ENCODE results near the gene DNAJC17. TPM values are rescaled to one million over a fixed set of nuclear protein-coding genes. Genes with fewer than 3 reads are reported as not detected.

Gene DNAJC17
- total RNA-seq, 1 donor from 2014 or later: 38.1 TPM

GRCh38 chr15:40743921-40744814 is 63.1 kb downstream of the DNAJC17 start:
- H3K4me3 Mint-ChIP-seq (ENCODE audit: unreplicated experiment): no peak overlapping the region

GRCh38 chr15:40743485-40743901 is 63.8 kb downstream of the DNAJC17 start:
- H3K27ac Mint-ChIP-seq (ENCODE audit: unreplicated experiment): no peak overlapping the region
- H3K27me3 Mint-ChIP-seq (ENCODE audit: unreplicated experiment): no peaks in the 10 kb centered on the region
- H3K9me3 Mint-ChIP-seq (ENCODE audit: unreplicated experiment): no peaks in the 10 kb centered on the region
- H3K4me1 Mint-ChIP-seq (ENCODE audit: unreplicated experiment): peaks cover 11% of the 10 kb centered on the region
- H3K36me3 Mint-ChIP-seq (ENCODE audit: unreplicated experiment): peaks cover 21% of the 10 kb centered on the region
- DNase-seq (ENCODE audit: extremely low spot score, unreplicated experiment): no peak
- no peak for TF ChIP-seq CTCF (IDR thresholded peaks at IDR 0.05)
- no peak overlapping the region for H3K4me3 Mint-ChIP-seq (ENCODE audit: unreplicated experiment)

More at GRCh38 chr15:40743921-40744814, 63.1 kb downstream of the DNAJC17 start:
- Mint-ChIP-seq H3K27me3 (ENCODE audit: unreplicated experiment) (no peaks in the 10 kb centered on the region), H3K36me3 (ENCODE audit: unreplicated experiment) (peaks cover 19% of the 10 kb centered on the region), H3K4me1 (ENCODE audit: unreplicated experiment) (peaks cover 11% of the 10 kb centered on the region), H3K27ac (ENCODE audit: unreplicated experiment) (no peak overlapping the region), H3K9me3 (ENCODE audit: unreplicated experiment) (no peaks in the 10 kb centered on the region)
- no peak for TF ChIP-seq CTCF (IDR thresholded peaks at IDR 0.05)
- DNase-seq (ENCODE audit: extremely low spot score, unreplicated experiment): no peak

DNA sequence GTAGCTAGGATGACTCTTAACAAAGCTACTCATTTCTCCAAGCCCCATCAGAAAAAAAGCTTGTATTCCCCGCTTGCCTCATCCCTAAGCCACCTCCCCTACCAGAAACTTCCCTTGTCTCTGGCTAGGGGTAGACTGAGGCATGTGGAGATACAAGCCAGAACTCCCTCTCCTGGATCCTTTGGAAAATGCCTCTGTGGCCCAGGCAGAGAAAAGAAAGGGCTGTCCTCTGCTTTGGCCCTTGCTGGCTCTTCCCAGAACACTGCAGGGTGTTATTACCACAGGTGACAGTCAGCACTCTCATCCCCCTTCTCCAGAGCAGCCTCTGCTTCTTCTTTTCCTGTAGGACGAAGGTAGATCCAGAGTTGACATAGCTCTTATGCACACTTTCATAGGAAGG is 67.4 kb downstream of the DNAJC17 start:
- H3K27me3 Mint-ChIP-seq (ENCODE audit: unreplicated experiment): no peaks in the 10 kb centered on the region
- no peak for TF ChIP-seq CTCF (IDR thresholded peaks at IDR 0.05)
- DNase-seq (ENCODE audit: extremely low spot score, unreplicated experiment): no peak
- no peaks in the 10 kb centered on the region for H3K9me3 Mint-ChIP-seq (ENCODE audit: unreplicated experiment)
- no peak overlapping the region for H3K4me3 Mint-ChIP-seq (ENCODE audit: unreplicated experiment)
- H3K36me3 Mint-ChIP-seq (ENCODE audit: unreplicated experiment): peaks cover 37% of the 10 kb centered on the region
- H3K4me1 Mint-ChIP-seq (ENCODE audit: unreplicated experiment): no peaks in the 10 kb centered on the region
- no peak overlapping the region for H3K27ac Mint-ChIP-seq (ENCODE audit: unreplicated experiment)

GRCh38 chr15:40739047-40739446 is 68.2 kb downstream of the DNAJC17 start:
- TF ChIP-seq CTCF (IDR thresholded peaks at IDR 0.05): no peak
- DNase-seq (ENCODE audit: extremely low spot score, unreplicated experiment): no peak
- H3K27ac Mint-ChIP-seq (ENCODE audit: unreplicated experiment): no peak overlapping the region
- H3K36me3 Mint-ChIP-seq (ENCODE audit: unreplicated experiment): peaks cover 35% of the 10 kb centered on the region
- no peaks in the 10 kb centered on the region for H3K27me3 Mint-ChIP-seq (ENCODE audit: unreplicated experiment)
- H3K9me3 Mint-ChIP-seq (ENCODE audit: unreplicated experiment): no peaks in the 10 kb centered on the region
- no peaks in the 10 kb centered on the region for H3K4me1 Mint-ChIP-seq (ENCODE audit: unreplicated experiment)
- no peak overlapping the region for H3K4me3 Mint-ChIP-seq (ENCODE audit: unreplicated experiment)

- no peak for DNase-seq (ENCODE audit: extremely low spot score, unreplicated experiment)
- Mint-ChIP-seq H3K36me3 (ENCODE audit: unreplicated experiment) (peaks cover 28% of the 10 kb centered on the region), H3K9me3 (ENCODE audit: unreplicated experiment) (no peaks in the 10 kb centered on the region), H3K27ac (ENCODE audit: unreplicated experiment) (no peak overlapping the region), H3K4me1 (ENCODE audit: unreplicated experiment) (no peaks in the 10 kb centered on the region), H3K4me3 (ENCODE audit: unreplicated experiment) (no peak overlapping the region), H3K27me3 (ENCODE audit: unreplicated experiment) (no peaks in the 10 kb centered on the region)
- TF ChIP-seq CTCF (IDR thresholded peaks at IDR 0.05): no peak
Measured at GRCh38 chr15:40737048-40737447, 70.2 kb downstream of the DNAJC17 start.
